MCF 10A (cell line): ENCODE measurements around the gene ZNF331. TPM values are rescaled to one million over a fixed set of nuclear protein-coding genes. Genes with fewer than 3 reads are reported as not detected.

ENCODE experiments used
- BruUV-seq: library from RNA; stranded (reverse); fragments of 400-500 nt; replicated peaks from 2 replicates; lab custom pipeline; 2021; lab: Mats Ljungman, UMichigan
- CTCF ChIA-PET: fragments of 300-600 bp; sonication (Branson Sonifier 250); formaldehyde crosslinking; extraction: SDS; loops from one replicate; lab custom pipeline; 2021; ENCODE audit warnings: antibody characterized with exemption, inconsistent platforms; lab: Yijun Ruan, JAX
- POLR2A ChIA-PET: fragments of 300-600, 350-650 bp; sonication (Branson Sonifier 250); formaldehyde crosslinking; extraction: SDS; loops from one replicate; lab custom pipeline; 2020; ENCODE audit warnings: antibody characterized with exemption, inconsistent platforms; lab: Yijun Ruan, JAX
- DNase-seq: peaks from one replicate; pipeline ENCODE4 v3.0.0-alpha.2; 2018; ENCODE audit not compliant: unreplicated experiment
- H3K27ac Mint-ChIP-seq: one replicate; pipeline ENCODE4 v1.8.0; 2022; ENCODE audit warnings: mild to moderate bottlenecking, low read depth, mixed read lengths; ENCODE audit not compliant: unreplicated experiment
- H3K27me3 Mint-ChIP-seq: one replicate; pipeline ENCODE4 v1.8.0; 2022; ENCODE audit warnings: mixed read lengths; ENCODE audit not compliant: insufficient read depth, unreplicated experiment
- H3K36me3 Mint-ChIP-seq: one replicate; pipeline ENCODE4 v1.8.0; 2022; ENCODE audit warnings: mild to moderate bottlenecking, moderate library complexity, mixed read lengths; ENCODE audit not compliant: insufficient read depth, unreplicated experiment
- H3K4me1 Mint-ChIP-seq: one replicate; pipeline ENCODE4 v1.8.0; 2022; ENCODE audit warnings: mixed read lengths; ENCODE audit not compliant: insufficient read depth, unreplicated experiment
- H3K4me3 Mint-ChIP-seq: one replicate; pipeline ENCODE4 v1.8.0; 2022; ENCODE audit warnings: mild to moderate bottlenecking, moderate library complexity, mixed read lengths; ENCODE audit not compliant: unreplicated experiment
- H3K9me3 Mint-ChIP-seq: one replicate; pipeline ENCODE4 v1.8.0; 2022; ENCODE audit warnings: mixed read lengths; ENCODE audit not compliant: unreplicated experiment
- CTCF ChIP-seq: fragments of 200-600 bp; IDR thresholded peaks from one replicate; pipeline ENCODE4 v1.8.0; 2022; ENCODE audit warnings: antibody characterized with exemption, mild to moderate bottlenecking; ENCODE audit not compliant: unreplicated experiment
- intact Hi-C: fragments of 100-400 bp; cut with micrococcal nuclease; formaldehyde crosslinking; loops from 2 replicates; pipeline ENCODE4 v1.14.1; 2022
- total RNA-seq: library from RNA; stranded (reverse); gene quantifications from 2 replicates; pipeline ENCODE4 v1.2.3, GENCODE V29; 2022

Gene ZNF331
- total RNA-seq, 1 experiment from 2014 or later = 7.7 TPM

GRCh38 chr19:53504885-53505284 lies 33.1 kb upstream of the ZNF331 start:
- Mint-ChIP-seq H3K27me3 (no peaks in the 10 kb centered on the region), H3K36me3 (no peaks in the 10 kb centered on the region), H3K4me1 (no peaks in the 10 kb centered on the region), H3K27ac (no peak overlapping the region), H3K4me3 (no peak overlapping the region), H3K9me3 (peaks cover 27% of the 10 kb centered on the region)
- BruUV-seq = no TSS peak
- ChIA-PET POLR2A (interaction anchor here (0.7 kb wide), 1 partner anchor 272 kb away, joined by 3 read pairs; no protein-coding TSS in a partner anchor), CTCF (interaction anchor here (0.6 kb wide), 1 partner anchor 653 kb away, joined by 3 read pairs; no protein-coding TSS in a partner anchor)
- TF ChIP-seq CTCF = no peak
- DNase-seq = no peak
- intact Hi-C loops = no loop called here

DNA sequence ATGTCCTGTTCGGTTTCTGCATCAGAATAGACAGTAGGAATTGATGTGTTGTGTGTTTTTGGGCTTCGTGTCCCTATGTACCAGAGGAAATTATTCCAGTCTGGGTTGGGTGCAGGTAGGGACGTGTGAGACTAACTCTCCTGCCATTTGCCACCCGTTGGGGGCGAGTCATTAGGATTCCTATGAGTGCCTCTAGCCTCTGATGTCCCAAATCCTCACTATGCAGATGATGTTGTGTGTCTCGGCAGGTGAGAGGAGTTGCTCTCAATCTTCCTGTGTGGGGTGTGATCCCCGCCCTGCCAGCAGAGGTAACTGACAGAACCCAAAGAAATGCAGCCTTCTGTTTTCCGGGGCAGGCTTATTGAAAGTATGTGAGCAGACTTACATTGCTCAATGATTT lies 31.2 kb upstream of the ZNF331 start:
- CTCF ChIA-PET = no interaction called here
- H3K27ac Mint-ChIP-seq = no peak overlapping the region
- POLR2A ChIA-PET = no interaction called here
- H3K9me3 Mint-ChIP-seq = peaks cover 20% of the 10 kb centered on the region
- BruUV-seq = no TSS peak
- no peak for TF ChIP-seq CTCF
- no peak for DNase-seq
- H3K36me3 Mint-ChIP-seq = no peaks in the 10 kb centered on the region
- no peaks in the 10 kb centered on the region for H3K27me3 Mint-ChIP-seq
- no peaks in the 10 kb centered on the region for H3K4me1 Mint-ChIP-seq
- H3K4me3 Mint-ChIP-seq = no peak overlapping the region
- intact Hi-C loops = no loop called here

GRCh38 chr19:53507523-53508442 lies 30.2 kb upstream of the ZNF331 start:
- no peak overlapping the region for H3K4me3 Mint-ChIP-seq
- ChIA-PET CTCF (interaction anchor here (0.6 kb wide), 1 partner anchor 278 kb away, joined by 3 read pairs; no protein-coding TSS in a partner anchor), POLR2A (interaction anchor here (0.7 kb wide), 1 partner anchor 113 kb away, joined by 4 read pairs; the partner anchor contains the start of gene ZNF765)
- BruUV-seq = no TSS peak
- no peaks in the 10 kb centered on the region for H3K36me3 Mint-ChIP-seq
- no peak for DNase-seq
- H3K27ac Mint-ChIP-seq = no peak overlapping the region
- H3K4me1 Mint-ChIP-seq = no peaks in the 10 kb centered on the region
- H3K9me3 Mint-ChIP-seq = peaks cover 20% of the 10 kb centered on the region
- intact Hi-C loops = no loop called here
- TF ChIP-seq CTCF = no peak
- no peaks in the 10 kb centered on the region for H3K27me3 Mint-ChIP-seq

- Mint-ChIP-seq H3K4me1 (no peaks in the 10 kb centered on the region), H3K27me3 (no peaks in the 10 kb centered on the region), H3K36me3 (no peaks in the 10 kb centered on the region), H3K9me3 (peaks cover 20% of the 10 kb centered on the region), H3K27ac (no peak overlapping the region), H3K4me3 (no peak overlapping the region)
- ChIA-PET POLR2A (no interaction called here), CTCF (no interaction called here)
- TF ChIP-seq CTCF = no peak
- no peak for DNase-seq
- intact Hi-C loops = no loop called here
- no TSS peak for BruUV-seq
Measured at GRCh38 chr19:53509443-53509842, 28.5 kb upstream of the ZNF331 start.
